22Rv1 (cell line): ENCODE results near the gene SCN4B.

Experiments
- ZFX ChIP-seq: fragments of 450-650 bp; IDR thresholded peaks from 2 replicates; pipeline ENCODE4 v1.6.1; 2017; ENCODE audit warnings: antibody characterized with exemption, borderline replicate concordance
- TF ChIP-seq, protein P1 (sequence below): fragments of 450-650 bp; IDR thresholded peaks from 2 replicates; pipeline ENCODE4 v1.5.1; 2017; ENCODE audit warnings: mild to moderate bottlenecking

DNA sequence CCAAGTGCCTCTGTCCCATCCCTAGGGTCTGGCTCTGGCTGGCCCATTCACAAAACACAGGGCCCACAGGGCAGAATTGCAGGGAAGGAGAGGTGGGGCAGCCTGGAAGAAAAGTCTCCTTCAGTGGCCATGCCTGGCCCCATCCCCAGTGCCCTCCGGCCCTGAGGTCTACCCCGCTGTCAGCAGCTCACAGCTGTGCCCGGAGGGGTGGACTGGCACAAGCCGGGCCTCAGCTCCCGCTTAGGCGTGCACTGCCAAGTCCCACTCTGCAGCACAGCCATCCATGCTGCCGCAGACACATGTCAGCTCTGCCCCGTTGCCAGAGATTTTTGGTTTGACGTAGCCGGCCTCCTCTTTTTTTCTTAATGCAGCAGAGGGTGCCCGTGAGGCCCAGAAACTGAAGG lies 27.7 kb upstream of the SCN4B start:
- TF ChIP-seq, protein P1, sequence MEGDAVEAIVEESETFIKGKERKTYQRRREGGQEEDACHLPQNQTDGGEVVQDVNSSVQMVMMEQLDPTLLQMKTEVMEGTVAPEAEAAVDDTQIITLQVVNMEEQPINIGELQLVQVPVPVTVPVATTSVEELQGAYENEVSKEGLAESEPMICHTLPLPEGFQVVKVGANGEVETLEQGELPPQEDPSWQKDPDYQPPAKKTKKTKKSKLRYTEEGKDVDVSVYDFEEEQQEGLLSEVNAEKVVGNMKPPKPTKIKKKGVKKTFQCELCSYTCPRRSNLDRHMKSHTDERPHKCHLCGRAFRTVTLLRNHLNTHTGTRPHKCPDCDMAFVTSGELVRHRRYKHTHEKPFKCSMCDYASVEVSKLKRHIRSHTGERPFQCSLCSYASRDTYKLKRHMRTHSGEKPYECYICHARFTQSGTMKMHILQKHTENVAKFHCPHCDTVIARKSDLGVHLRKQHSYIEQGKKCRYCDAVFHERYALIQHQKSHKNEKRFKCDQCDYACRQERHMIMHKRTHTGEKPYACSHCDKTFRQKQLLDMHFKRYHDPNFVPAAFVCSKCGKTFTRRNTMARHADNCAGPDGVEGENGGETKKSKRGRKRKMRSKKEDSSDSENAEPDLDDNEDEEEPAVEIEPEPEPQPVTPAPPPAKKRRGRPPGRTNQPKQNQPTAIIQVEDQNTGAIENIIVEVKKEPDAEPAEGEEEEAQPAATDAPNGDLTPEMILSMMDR = no peak
- no peak for TF ChIP-seq ZFX
